Hepatocyte (in vitro differentiated cells): ENCODE measurements around the gene CYP1B1.

Experiments used
- EZH2 ChIP-seq: fragments of 200-600 bp; sonication (generic); IDR thresholded peaks from 2 replicates; pipeline ENCODE4 v1.6.1; 2016; ENCODE audit warnings: antibody characterized with exemption, mild to moderate bottlenecking, borderline replicate concordance
- EZH2phosphoT487 ChIP-seq: fragments of 200-600 bp; sonication (generic); IDR thresholded peaks from one replicate; pipeline ENCODE4 v1.6.1; 2018; ENCODE audit warnings: antibody characterized with exemption, mild to moderate bottlenecking, low read depth, moderate library complexity; ENCODE audit not compliant: unreplicated experiment, severe bottlenecking
- TF ChIP-seq, protein P1 (sequence below): fragments of 200-600 bp; sonication (generic); IDR thresholded peaks from 2 replicates; pipeline ENCODE4 v1.5.1; 2016; ENCODE audit warnings: antibody characterized with exemption, mild to moderate bottlenecking; ENCODE audit not compliant: poor library complexity

DNA sequence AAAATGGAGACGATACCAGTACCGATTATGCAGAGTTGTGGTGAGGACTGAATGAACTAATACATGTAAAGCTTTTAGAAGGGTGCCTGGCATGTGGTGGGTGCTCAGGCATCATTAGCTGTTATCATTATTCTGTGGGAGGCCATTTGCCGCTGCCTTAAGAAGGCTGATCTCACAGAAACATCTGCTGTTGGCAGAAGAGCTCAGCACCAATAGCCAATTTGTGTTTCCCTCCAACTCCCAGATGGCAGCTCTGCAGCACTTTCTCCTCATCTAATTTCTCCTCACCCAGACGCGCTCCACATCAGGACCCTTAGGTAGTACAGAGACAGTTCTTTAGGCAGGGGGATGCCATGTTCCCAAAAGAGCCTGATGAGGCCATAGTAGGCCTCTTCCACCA lies 15.8 kb upstream of the CYP1B1 start:
- TF ChIP-seq, protein P1, sequence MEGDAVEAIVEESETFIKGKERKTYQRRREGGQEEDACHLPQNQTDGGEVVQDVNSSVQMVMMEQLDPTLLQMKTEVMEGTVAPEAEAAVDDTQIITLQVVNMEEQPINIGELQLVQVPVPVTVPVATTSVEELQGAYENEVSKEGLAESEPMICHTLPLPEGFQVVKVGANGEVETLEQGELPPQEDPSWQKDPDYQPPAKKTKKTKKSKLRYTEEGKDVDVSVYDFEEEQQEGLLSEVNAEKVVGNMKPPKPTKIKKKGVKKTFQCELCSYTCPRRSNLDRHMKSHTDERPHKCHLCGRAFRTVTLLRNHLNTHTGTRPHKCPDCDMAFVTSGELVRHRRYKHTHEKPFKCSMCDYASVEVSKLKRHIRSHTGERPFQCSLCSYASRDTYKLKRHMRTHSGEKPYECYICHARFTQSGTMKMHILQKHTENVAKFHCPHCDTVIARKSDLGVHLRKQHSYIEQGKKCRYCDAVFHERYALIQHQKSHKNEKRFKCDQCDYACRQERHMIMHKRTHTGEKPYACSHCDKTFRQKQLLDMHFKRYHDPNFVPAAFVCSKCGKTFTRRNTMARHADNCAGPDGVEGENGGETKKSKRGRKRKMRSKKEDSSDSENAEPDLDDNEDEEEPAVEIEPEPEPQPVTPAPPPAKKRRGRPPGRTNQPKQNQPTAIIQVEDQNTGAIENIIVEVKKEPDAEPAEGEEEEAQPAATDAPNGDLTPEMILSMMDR, result no peak
- no peak for TF ChIP-seq EZH2phosphoT487
- TF ChIP-seq EZH2, result no peak
